HEK293T (cell line): Measurements from ENCODE around the gene NOTCH2.

Experiments
- CTCF ChIA-PET: fragments of 350-600 bp; formaldehyde crosslinking; extraction: SDS; loops from one replicate; lab custom pipeline; 2021; ENCODE audit warnings: antibody characterized with exemption, inconsistent platforms; lab: Yijun Ruan, JAX
- POLR2A ChIA-PET: fragments of 350-600 bp; formaldehyde crosslinking; extraction: SDS; loops from one replicate; lab custom pipeline; 2020; ENCODE audit warnings: antibody characterized with exemption, inconsistent platforms; lab: Yijun Ruan, JAX
- DNase-seq: peaks from one replicate; pipeline ENCODE4 v3.0.0; 2012; ENCODE audit warnings: mixed read lengths; ENCODE audit errors: extremely low spot score
- ARNT ChIP-seq: fragments of 450-650 bp; IDR thresholded peaks from 2 replicates; pipeline ENCODE4 v1.6.1; 2017; ENCODE audit warnings: mild to moderate bottlenecking
- BHLHE40 ChIP-seq: fragments of 450-650 bp; IDR thresholded peaks from 2 replicates; pipeline ENCODE4 v1.6.1; 2016; ENCODE audit warnings: mild to moderate bottlenecking, moderate library complexity, borderline replicate concordance
- CTBP1 ChIP-seq: fragments of 450-650 bp; IDR thresholded peaks from 2 replicates; pipeline ENCODE4 v1.6.1; 2016; ENCODE audit warnings: borderline replicate concordance
- ELF4 ChIP-seq: fragments of 450-650 bp; IDR thresholded peaks from 2 replicates; pipeline ENCODE4 v1.6.1; 2017; ENCODE audit warnings: antibody characterized with exemption
- FOXA1 ChIP-seq: fragments of 450-650 bp; IDR thresholded peaks from 2 replicates; pipeline ENCODE4 v1.6.1; 2016; ENCODE audit warnings: mild to moderate bottlenecking
- FOXK2 ChIP-seq: fragments of 450-650 bp; IDR thresholded peaks from 2 replicates; pipeline ENCODE4 v1.6.1; 2016; ENCODE audit warnings: mild to moderate bottlenecking
- FOXM1 ChIP-seq: fragments of 450-650 bp; IDR thresholded peaks from 2 replicates; pipeline ENCODE4 v1.6.1; 2017; ENCODE audit warnings: mild to moderate bottlenecking, borderline replicate concordance
- HDGF ChIP-seq: fragments of 450-650 bp; IDR thresholded peaks from 2 replicates; pipeline ENCODE4 v1.6.1; 2017; ENCODE audit warnings: antibody characterized with exemption, borderline replicate concordance
- L3MBTL2 ChIP-seq: fragments of 450-650 bp; conservative IDR thresholded peaks from 2 replicates; pipeline ENCODE4 v1.6.1; 2016; ENCODE audit warnings: mild to moderate bottlenecking
- LEF1 ChIP-seq: fragments of 450-650 bp; IDR thresholded peaks from 2 replicates; pipeline ENCODE4 v1.6.1; 2017; ENCODE audit warnings: mild to moderate bottlenecking, borderline replicate concordance
- NFRKB ChIP-seq: fragments of 450-650 bp; IDR thresholded peaks from 2 replicates; pipeline ENCODE4 v1.6.1; 2016; ENCODE audit warnings: mild to moderate bottlenecking, moderate library complexity
- SP1 ChIP-seq: fragments of 450-650 bp; IDR thresholded peaks from 2 replicates; pipeline ENCODE4 v1.6.1; 2017
- SUZ12 ChIP-seq: fragments of 450-650 bp; IDR thresholded peaks from 2 replicates; pipeline ENCODE4 v1.6.1; 2016; ENCODE audit warnings: mild to moderate bottlenecking
- TARDBP ChIP-seq: fragments of 450-650 bp; IDR thresholded peaks from 2 replicates; pipeline ENCODE4 v1.6.1; 2016
- ZNF384 ChIP-seq: fragments of 450-650 bp; IDR thresholded peaks from 2 replicates; pipeline ENCODE4 v1.6.1; 2016
- TF ChIP-seq, protein P1 (sequence below): fragments of 450-650 bp; IDR thresholded peaks from 2 replicates; pipeline ENCODE4 v1.6.1; 2016

The NOTCH2 gene

GRCh38 chr1:119935373-119935772 lies 134.1 kb downstream of the NOTCH2 start:
- DNase-seq, result no peak
- ChIA-PET CTCF (no interaction called here), POLR2A (no interaction called here)
- TF ChIP-seq, protein P1, sequence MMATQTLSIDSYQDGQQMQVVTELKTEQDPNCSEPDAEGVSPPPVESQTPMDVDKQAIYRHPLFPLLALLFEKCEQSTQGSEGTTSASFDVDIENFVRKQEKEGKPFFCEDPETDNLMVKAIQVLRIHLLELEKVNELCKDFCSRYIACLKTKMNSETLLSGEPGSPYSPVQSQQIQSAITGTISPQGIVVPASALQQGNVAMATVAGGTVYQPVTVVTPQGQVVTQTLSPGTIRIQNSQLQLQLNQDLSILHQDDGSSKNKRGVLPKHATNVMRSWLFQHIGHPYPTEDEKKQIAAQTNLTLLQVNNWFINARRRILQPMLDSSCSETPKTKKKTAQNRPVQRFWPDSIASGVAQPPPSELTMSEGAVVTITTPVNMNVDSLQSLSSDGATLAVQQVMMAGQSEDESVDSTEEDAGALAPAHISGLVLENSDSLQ, result no peak
- TF ChIP-seq ELF4, result no peak
- TF ChIP-seq BHLHE40, result no peak
- TF ChIP-seq SUZ12, result no peak
- no peak for TF ChIP-seq TARDBP
- TF ChIP-seq FOXA1, result no peak
- no peak for TF ChIP-seq L3MBTL2
- TF ChIP-seq NFRKB, result no peak
- TF ChIP-seq SP1, result no peak

- no peak for TF ChIP-seq ARNT
- no peak for TF ChIP-seq BHLHE40
- no peak for TF ChIP-seq CTBP1
- TF ChIP-seq FOXK2, result no peak
- TF ChIP-seq, protein P1, result no peak
- no peak for TF ChIP-seq TARDBP
- TF ChIP-seq FOXM1, result no peak
- TF ChIP-seq LEF1, result no peak
- no peak for TF ChIP-seq ELF4
- no peak for TF ChIP-seq FOXA1
- TF ChIP-seq NFRKB, result no peak
- TF ChIP-seq HDGF, result no peak
- no peak for TF ChIP-seq ZNF384
- no peak for TF ChIP-seq L3MBTL2
- TF ChIP-seq SP1, result no peak
- TF ChIP-seq SUZ12, result no peak
- POLR2A ChIA-PET, result no interaction called here
These were observed 136.1 kb downstream of the NOTCH2 start for GRCh38 chr1:119933397-119933796.

GRCh38 chr1:119929643-119930315 lies 139.7 kb downstream of the NOTCH2 start:
- DNase-seq, result no peak
- POLR2A ChIA-PET, result no interaction called here
- CTCF ChIA-PET, result no interaction called here

More at GRCh38 chr1:119933397-119933796, 136.1 kb downstream of the NOTCH2 start:
- DNase-seq, result no peak
- CTCF ChIA-PET, result no interaction called here

GRCh38 chr1:119926553-119926952 lies 142.9 kb downstream of the NOTCH2 start:
- no peak for DNase-seq
- ChIA-PET POLR2A (no interaction called here), CTCF (no interaction called here)
- TF ChIP-seq FOXA1, result no peak

More at GRCh38 chr1:119929643-119930315, 139.7 kb downstream of the NOTCH2 start:
- TF ChIP-seq FOXA1, result no peak
- no peak for TF ChIP-seq FOXK2
- no peak for TF ChIP-seq LEF1
- no peak for TF ChIP-seq ZNF384
- TF ChIP-seq, protein P1, result no peak
- no peak for TF ChIP-seq FOXM1
- TF ChIP-seq ELF4, result no peak
- no peak for TF ChIP-seq ARNT
- TF ChIP-seq NFRKB, result no peak
- no peak for TF ChIP-seq SUZ12
- TF ChIP-seq CTBP1, result no peak
- TF ChIP-seq L3MBTL2, result no peak
- TF ChIP-seq TARDBP, result no peak
- TF ChIP-seq SP1, result no peak
- TF ChIP-seq HDGF, result no peak
- TF ChIP-seq BHLHE40, result no peak

DNA sequence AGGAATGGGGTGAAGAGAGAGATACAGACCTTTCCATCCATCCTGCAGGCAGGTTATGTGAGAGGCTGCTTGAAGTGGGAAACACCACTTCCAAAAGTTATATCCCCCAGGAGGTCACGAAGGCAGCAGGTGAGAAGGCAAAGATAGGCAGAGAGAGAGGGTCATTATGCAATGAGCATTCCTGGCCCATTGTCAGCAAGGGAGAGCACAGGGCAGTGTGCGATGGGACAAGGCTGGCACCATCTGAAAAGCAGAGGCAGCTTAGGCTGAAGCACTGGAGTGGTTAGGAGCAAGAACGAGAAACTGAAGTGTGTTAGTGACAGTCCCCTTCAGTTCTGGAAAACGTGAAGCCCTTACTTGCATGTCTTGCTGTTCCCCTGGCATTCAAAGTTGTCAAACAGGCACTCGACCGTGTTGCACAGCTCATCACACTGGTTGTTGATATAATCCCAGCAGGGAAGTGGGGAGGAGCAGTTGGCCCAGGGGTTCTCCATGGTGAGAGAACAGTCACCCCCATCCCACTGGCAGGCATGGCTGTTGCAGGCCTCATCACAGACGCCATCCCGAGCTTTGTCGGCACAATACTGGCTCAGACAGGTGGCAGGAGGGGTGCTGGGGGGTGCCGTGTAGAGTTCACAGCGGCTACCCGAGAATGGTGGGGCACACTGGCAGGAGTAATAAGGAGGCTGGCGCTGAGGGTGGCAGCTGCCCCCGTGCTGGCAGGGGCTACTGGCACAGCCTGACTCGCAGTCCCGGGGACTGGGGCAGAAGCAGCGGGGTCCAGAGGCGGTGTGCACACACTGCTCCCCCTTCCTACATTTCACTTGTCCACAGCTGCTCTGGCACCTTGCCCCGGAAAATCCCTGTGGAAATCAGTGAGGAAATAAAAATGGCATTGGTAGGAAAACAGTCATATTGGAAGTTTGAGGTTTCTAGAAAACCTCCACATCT lies 144.2 kb downstream of the NOTCH2 start:
- DNase-seq, result no peak
- TF ChIP-seq LEF1 (no peak), ZNF384 (no peak), ARNT (no peak)
- POLR2A ChIA-PET, result interaction anchor here (0.8 kb wide), 1 partner anchor 8 kb away, joined by 3 read pairs; no protein-coding TSS in a partner anchor
- CTCF ChIA-PET, result no interaction called here

DNA sequence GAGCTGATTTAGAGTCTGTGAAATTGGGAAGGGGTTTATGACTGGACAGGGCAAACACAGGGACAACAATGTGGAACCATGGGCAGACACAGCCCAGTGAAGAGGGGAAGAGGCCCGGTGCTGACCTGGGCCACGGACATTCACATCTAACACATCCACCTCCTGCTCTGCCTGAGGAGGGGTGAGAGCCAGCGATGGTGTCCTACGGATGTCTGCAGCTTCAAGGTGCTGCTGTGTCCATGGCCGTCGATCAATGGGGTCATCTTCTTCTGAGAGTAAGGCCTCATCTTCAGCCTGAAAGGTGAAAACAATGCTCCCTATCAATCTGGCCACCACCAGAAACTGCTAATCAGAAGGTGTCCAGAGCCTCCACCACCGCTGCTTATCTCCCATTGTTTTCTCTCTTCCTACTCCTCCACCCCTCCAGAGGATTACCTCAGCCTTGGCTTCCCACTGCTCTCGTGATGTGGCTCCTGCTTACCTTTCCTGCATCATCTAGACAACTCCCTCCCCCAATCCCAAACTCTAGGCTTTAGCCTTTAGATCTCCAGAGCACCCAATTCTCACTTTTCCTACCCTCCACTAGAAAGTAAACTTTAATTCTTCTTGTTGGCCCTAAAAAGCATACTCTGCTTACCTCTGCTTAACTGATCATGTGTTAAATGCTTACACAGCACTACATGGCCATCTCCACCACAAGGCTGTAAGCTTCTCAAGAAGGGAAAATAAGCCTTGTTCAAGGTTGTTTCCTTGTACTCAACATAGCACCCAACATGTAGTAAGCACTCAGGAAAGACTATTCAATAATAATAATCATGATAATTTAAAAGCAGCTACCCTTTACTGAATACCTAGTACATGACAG lies 149.1 kb downstream of the NOTCH2 start:
- DNase-seq, result no peak
- ChIA-PET CTCF (no interaction called here), POLR2A (no interaction called here)
- TF ChIP-seq FOXM1 (no peak), HDGF (no peak), ARNT (no peak)
